ENCODE data around the gene SDK1.

GRCh38 chr7:3636131-3636860 lies 335.2 kb downstream of the SDK1 start:
- TF ChIP-seq POLR2A (IDR thresholded peaks at IDR 0.05) (no peak), CTCF (IDR thresholded peaks at IDR 0.05) (no peak)
